ENCODE measurements around the gene TSTD1. TPM values are rescaled to one million over a fixed set of nuclear protein-coding genes. Genes with fewer than 3 reads are reported as not detected.
A peak's percentile ranks its signal among the peaks of the same experiment; 100 is the strongest.

TSTD1 gene
- total and polyA plus RNA-seq, 10 of the 15 experiments (the other 5 are each of a cell fraction or from before 2014, with no cell fraction given): 33.3 to 145 (median 89.4) TPM

DNA sequence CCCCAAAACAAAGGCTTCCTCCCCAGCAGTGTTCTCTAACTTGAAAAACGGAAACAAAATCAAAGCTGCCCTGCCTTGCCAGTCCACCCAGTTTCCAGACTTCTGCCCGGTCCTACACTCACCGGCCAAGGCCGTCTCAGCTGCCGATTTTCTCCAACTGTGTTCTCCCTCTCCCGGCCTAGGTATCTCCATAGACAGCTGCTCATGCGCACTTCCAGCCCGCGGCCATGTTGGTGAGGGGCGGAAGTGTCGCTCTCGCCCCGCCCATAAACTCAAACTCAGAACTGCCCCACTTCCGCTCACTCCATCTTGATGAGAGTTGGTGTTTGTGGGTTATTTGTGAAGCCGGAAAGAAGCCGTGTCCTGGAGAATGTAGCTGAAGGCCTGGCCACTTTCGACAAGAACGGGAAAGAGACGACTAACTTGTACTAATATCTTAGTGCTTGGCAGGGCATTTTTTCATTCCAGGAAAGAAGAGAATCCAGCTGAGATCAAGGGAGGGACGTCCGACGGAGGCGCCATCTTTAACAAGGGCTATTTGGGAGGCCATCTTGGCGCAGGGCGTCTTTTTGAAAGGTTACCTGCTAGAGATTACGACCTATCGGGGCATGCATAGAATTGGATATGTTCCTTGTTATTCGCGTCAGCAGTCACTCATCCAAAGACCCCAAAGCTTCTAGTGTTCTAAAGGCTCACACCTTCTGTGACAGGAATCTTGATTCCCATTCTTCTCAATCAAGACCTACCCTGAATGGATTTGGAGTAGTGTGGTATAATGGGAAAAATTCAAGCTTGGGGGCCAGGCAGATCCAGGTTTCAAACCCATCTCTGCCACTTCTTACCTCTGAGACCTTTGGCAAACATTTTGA is 7.2 kb upstream of the TSTD1 start, which contains the start of gene USF1:
Gene USF1, minus strand, starts transcription at position 242 of the 869 bp plus-strand sequence. CDS start 2,702 bp downstream, outside the sequence.
- intact Hi-C loops (cut with micrococcal nuclease; ENCODE audit: unreplicated experiment): loop anchor here (1.0 to 5.0 kb wide), 4 partner anchors 22 to 71 kb away; partner anchors contain the start of genes NIT1 and PFDN2
- peaks cover 16 to 22% of the 10 kb centered on the region in 2 experiments for H3K36me3 ChIP-seq (ENCODE audit: control insufficient read depth in 2 of 2, insufficient read depth in 2 of 2, low read length in 1 of 2)
- peak within 1 kb of the TSS; percentile 91 for H3K4me2 ChIP-seq (ENCODE audit: control insufficient read depth, insufficient read depth)
- peak within 1 kb of the TSS; percentile 95 for H3K9ac ChIP-seq (ENCODE audit: control insufficient read depth, insufficient read depth, low read length)
- RAD21 ChIA-PET (ENCODE audit: unreplicated experiment): interaction anchor here (0.6 to 4.8 kb wide), 17 partner anchors 13 to 279 kb away, joined by 3 to 107 read pairs (median 5); partner anchors contain the start of genes ARHGAP30, DEDD, F11R and ITLN2
- under 1% methylated on average over 29 of the region's 29 CpGs for WGBS (ENCODE audit: insufficient coverage, insufficient replicate concordance, low lambda C conversion rate, missing lambda C conversion rate)
- H3K27me3 ChIP-seq (replicated peaks in 1 of 2; ENCODE audit: control insufficient read depth in 2 of 2, insufficient read depth in 2 of 2, low read length in 1 of 2): no peaks in the 10 kb centered on the region
- H2AFZ ChIP-seq (ENCODE audit: control insufficient read depth, low read depth, low read length): peak within 1 kb of the TSS; percentile 91
- peaks cover 15% of the 10 kb centered on the region for H3K4me1 ChIP-seq (ENCODE audit: control insufficient read depth, insufficient read depth, low read length)
- FAIRE-seq: peak; percentile 96
- no peaks in the 10 kb centered on the region for H3K9me3 ChIP-seq (replicated peaks; ENCODE audit: control insufficient read depth, insufficient read depth, low read length)
- DNase-seq (ENCODE audit: low read depth, low spot score): peak; percentile 92
- H3K27ac ChIP-seq (ENCODE audit: control insufficient read depth, insufficient read depth): peak within 1 kb of the TSS; percentile 100
- peak within 1 kb of the TSS; percentile 90 for H3K4me3 ChIP-seq
- H4K20me1 ChIP-seq (ENCODE audit: control insufficient read depth, insufficient read depth): no peaks in the 10 kb centered on the region
- peaks cover 22% of the 10 kb centered on the region for H3K79me2 ChIP-seq (ENCODE audit: control insufficient read depth, insufficient read depth, low read length)
- POLR2A ChIA-PET: interaction anchor here (0.7 to 5.2 kb wide), 17 partner anchors 12 to 334 kb away, joined by 3 to 139 read pairs (median 4); partner anchors contain the start of genes ARHGAP30, DEDD, F11R and KLHDC9
- SMC1A ChIA-PET (ENCODE audit: uncharacterized antibody, unreplicated experiment): interaction anchor here (0.5 to 7.5 kb wide), 18 partner anchors 9 to 511 kb away, joined by 3 to 134 read pairs (median 4); partner anchors contain the start of genes ARHGAP30, DEDD, F11R and KLHDC9
- TSS peak; percentile 97 for BruUV-seq (replicated peaks)
- ATAC-seq: peak; percentile 86
- in situ Hi-C loops (cut with MboI): no loop called here
- CTCF ChIA-PET: interaction anchor here (0.7 to 11.1 kb wide), 20 partner anchors 9 to 119 kb away, joined by 3 to 181 read pairs (median 6); partner anchors contain the start of genes ARHGAP30, F11R, KLHDC9 and PPOX
- TF ChIP-seq ZZZ3 (IDR thresholded peaks at IDR 0.05; ENCODE audit: control insufficient read depth, insufficient read length, low read depth) (no peak), PAX8 (IDR thresholded peaks at IDR 0.05) (peak; percentile 96), CREM (IDR thresholded peaks at IDR 0.05; ENCODE audit: low read depth) (peak; percentile 68; the same call in 1 of the 2 replicates), CBX3 (IDR thresholded peaks at IDR 0.05; ENCODE audit: borderline replicate concordance, low read depth) (no peak), HCFC1 (IDR thresholded peaks at IDR 0.05; ENCODE audit: low read length) (peak; percentile 78), PML (IDR thresholded peaks at IDR 0.05; ENCODE audit: low read length) (peak; percentile 98), YY1 (IDR thresholded peaks at IDR 0.05; ENCODE audit: low read depth, low read length) (peak; percentile 97), ZNF592 (IDR thresholded peaks at IDR 0.05) (peak; percentile 50; the same call in 1 of the 2 replicates), ETV6 (conservative IDR thresholded peaks at IDR 0.05 in 1 of 2, IDR thresholded peaks at IDR 0.05 in 1 of 2; ENCODE audit: borderline replicate concordance in 1 of 2, low read depth in 1 of 2) (no peak; a peak in 1 of 4 replicates), NFYB (IDR thresholded peaks at IDR 0.05; ENCODE audit: insufficient read depth, low read depth, low read length) (no peak), CHD1 (IDR thresholded peaks at IDR 0.05; ENCODE audit: low read depth, low read length) (peak; percentile 94; the same call in 1 of the 2 replicates)
- TF ChIP-seq, protein P1, sequence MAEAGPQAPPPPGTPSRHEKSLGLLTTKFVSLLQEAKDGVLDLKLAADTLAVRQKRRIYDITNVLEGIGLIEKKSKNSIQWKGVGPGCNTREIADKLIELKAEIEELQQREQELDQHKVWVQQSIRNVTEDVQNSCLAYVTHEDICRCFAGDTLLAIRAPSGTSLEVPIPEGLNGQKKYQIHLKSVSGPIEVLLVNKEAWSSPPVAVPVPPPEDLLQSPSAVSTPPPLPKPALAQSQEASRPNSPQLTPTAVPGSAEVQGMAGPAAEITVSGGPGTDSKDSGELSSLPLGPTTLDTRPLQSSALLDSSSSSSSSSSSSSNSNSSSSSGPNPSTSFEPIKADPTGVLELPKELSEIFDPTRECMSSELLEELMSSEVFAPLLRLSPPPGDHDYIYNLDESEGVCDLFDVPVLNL (IDR thresholded peaks at IDR 0.05; ENCODE audit: low read depth, low read length): no peak
- TF ChIP-seq, protein P2, sequence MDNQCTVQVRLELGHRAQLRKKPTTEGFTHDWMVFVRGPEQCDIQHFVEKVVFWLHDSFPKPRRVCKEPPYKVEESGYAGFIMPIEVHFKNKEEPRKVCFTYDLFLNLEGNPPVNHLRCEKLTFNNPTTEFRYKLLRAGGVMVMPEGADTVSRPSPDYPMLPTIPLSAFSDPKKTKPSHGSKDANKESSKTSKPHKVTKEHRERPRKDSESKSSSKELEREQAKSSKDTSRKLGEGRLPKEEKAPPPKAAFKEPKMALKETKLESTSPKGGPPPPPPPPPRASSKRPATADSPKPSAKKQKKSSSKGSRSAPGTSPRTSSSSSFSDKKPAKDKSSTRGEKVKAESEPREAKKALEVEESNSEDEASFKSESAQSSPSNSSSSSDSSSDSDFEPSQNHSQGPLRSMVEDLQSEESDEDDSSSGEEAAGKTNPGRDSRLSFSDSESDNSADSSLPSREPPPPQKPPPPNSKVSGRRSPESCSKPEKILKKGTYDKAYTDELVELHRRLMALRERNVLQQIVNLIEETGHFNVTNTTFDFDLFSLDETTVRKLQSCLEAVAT (IDR thresholded peaks at IDR 0.05): peak; percentile 94
